Measurements from ENCODE around the gene MTCL3.
A peak's percentile ranks its signal among the peaks of the same experiment; 100 is the strongest.

MTCL3 gene

GRCh38 chr6:127460465-127460864, 58.7 kb downstream of the MTCL3 start:
- no peak overlapping the region for H3K4me3 ChIP-seq
- TF ChIP-seq POLR2AphosphoS5 (IDR thresholded peaks at IDR 0.05) (no peak), POLR2A (IDR thresholded peaks at IDR 0.05; ENCODE audit: low read depth) (no peak), EP300 (IDR thresholded peaks at IDR 0.05) (no peak), CTCF (IDR thresholded peaks at IDR 0.05) (no peak)
- intact Hi-C loops (cut with DNase I): loop anchor here (5.0 kb wide), 1 partner anchor 118 kb away; the partner anchor contains the start of gene ECHDC1
- no peaks in the 10 kb centered on the region for H3K9me3 ChIP-seq
- WGBS: 76% methylated on average over 1 of the region's 1 CpG
- no peak for DNase-seq (ENCODE audit: extremely low spot score)
- no peaks in the 10 kb centered on the region for H3K27me3 ChIP-seq
- peak overlapping the region; percentile 83 to 90 (median 88) for H3K27ac ChIP-seq (replicated peaks in 1 of 4)
- H3K36me3 ChIP-seq: no peaks in the 10 kb centered on the region
- peaks cover 3 to 72% (median 59%) of the 10 kb centered on the region in 4 donors for H3K4me1 ChIP-seq

- TF ChIP-seq EP300 (IDR thresholded peaks at IDR 0.05) (no peak), POLR2A (IDR thresholded peaks at IDR 0.05; ENCODE audit: low read depth) (no peak), CTCF (IDR thresholded peaks at IDR 0.05) (no peak), POLR2AphosphoS5 (IDR thresholded peaks at IDR 0.05) (peak; percentile 82 to 90)
- no peaks in the 10 kb centered on the region for H3K36me3 ChIP-seq
- H3K9me3 ChIP-seq: no peaks in the 10 kb centered on the region
- H3K4me3 ChIP-seq: peak within 1 kb of the TSS; percentile 52 to 67 (median 58)
- intact Hi-C loops (cut with DNase I): no loop called here
- 23% methylated on average over 4 of the region's 4 CpGs for WGBS
- peak within 1 kb of the TSS; percentile 83 to 90 (median 88) for H3K27ac ChIP-seq (replicated peaks in 1 of 4)
- H3K4me1 ChIP-seq: peaks cover 0 to 69% (median 55%) of the 10 kb centered on the region in 4 donors
- H3K27me3 ChIP-seq: no peaks in the 10 kb centered on the region
- no peak for DNase-seq (ENCODE audit: extremely low spot score)
Measured at GRCh38 chr6:127459231-127459641, 59.9 kb downstream of the MTCL3 start, which contains the start of gene KIAA0408. KIAA0408 (minus strand) TSS chr6:127459389; CDS start chr6:127453981, 5,408 bp downstream.

- 24% methylated on average over 4 of the region's 4 CpGs for WGBS
- H3K4me1 ChIP-seq: peaks cover 0 to 67% (median 52%) of the 10 kb centered on the region in 4 donors
- TF ChIP-seq POLR2AphosphoS5 (IDR thresholded peaks at IDR 0.05) (no peak), POLR2A (IDR thresholded peaks at IDR 0.05; ENCODE audit: low read depth) (no peak), EP300 (IDR thresholded peaks at IDR 0.05) (no peak), CTCF (IDR thresholded peaks at IDR 0.05) (no peak)
- peak overlapping the region; percentile 83 to 90 (median 88) for H3K27ac ChIP-seq (replicated peaks in 1 of 4)
- no peaks in the 10 kb centered on the region for H3K27me3 ChIP-seq
- H3K4me3 ChIP-seq: peak overlapping the region; percentile 52 to 67 (median 58)
- H3K9me3 ChIP-seq: no peaks in the 10 kb centered on the region
- no peaks in the 10 kb centered on the region for H3K36me3 ChIP-seq
- no peak for DNase-seq (ENCODE audit: extremely low spot score)
- intact Hi-C loops (cut with DNase I): no loop called here
Measured at GRCh38 chr6:127458817-127459216, 60.3 kb downstream of the MTCL3 start.

GRCh38 chr6:127458222-127458621, 60.9 kb downstream of the MTCL3 start:
- H3K27ac ChIP-seq (replicated peaks in 1 of 4): peak overlapping the region; percentile 83 to 90 (median 88)
- 41% methylated on average over 3 of the region's 3 CpGs for WGBS
- TF ChIP-seq CTCF (IDR thresholded peaks at IDR 0.05) (no peak), POLR2A (IDR thresholded peaks at IDR 0.05; ENCODE audit: low read depth) (no peak), EP300 (IDR thresholded peaks at IDR 0.05) (no peak)
- H3K4me3 ChIP-seq: peak overlapping the region; percentile 52 to 67 (median 58)
- no peaks in the 10 kb centered on the region for H3K36me3 ChIP-seq
- H3K9me3 ChIP-seq: no peaks in the 10 kb centered on the region
- H3K4me1 ChIP-seq: peaks cover 0 to 67% (median 50%) of the 10 kb centered on the region in 4 donors
- intact Hi-C loops (cut with DNase I): no loop called here
- H3K27me3 ChIP-seq: no peaks in the 10 kb centered on the region
- DNase-seq (ENCODE audit: extremely low spot score): no peak

Measured in esophagus muscularis mucosa (tissue), 4 donors.